Heart left ventricle (tissue), 13 donors: ENCODE data around the gene CNKSR1.

Experiments
- CTCF ChIP-seq, 12 donors: fragments of 200-600 bp; sonication (generic) in 4 of 12; IDR thresholded peaks; one replicate each; pipeline versions ENCODE4 v1.5.0 to v1.8.0; 2018 to 2022; ENCODE audit warnings: antibody characterized with exemption in 12 of 12, mild to moderate bottlenecking in 5 of 12
- POLR2A ChIP-seq, 2 donors: fragments of 450-650 bp; IDR thresholded peaks; one replicate each; pipeline ENCODE4 v1.6.1; 2017; ENCODE audit warnings: antibody characterized with exemption in 2 of 2, mild to moderate bottlenecking in 2 of 2, moderate library complexity in 2 of 2
- donor health status: ischemic (EF 13 %, LVEDD 7.1; RV severe dilation, severe dysfunction).
- donor health status: DM: no; HTN: yes; CAD: no.
- donor health status: DM: no; HTN: no; CAD: no.
- donor health status: ischemic (EF 25% LVEDD 6.9; RV normal size, moderate dysfunction).
- donor health status: ischemic (EF 25% LVEDD 5.7; RV mildly dilated, moderate dysfunction).
- donor health status: ischemic (EF 35%, LVEDD 5.7; RV mildly dilated, moderate dysfunction).
- donor health status: nonischemic (EF 11% LVEDD 7.7; RV severe dilation, severe dysfunction).
- donor health status: DM: yes; HTN: yes; CAD: no.
- donor health status: PGD.
- donor health status: ischemic (EF 29% LVEDD 5.4; RV normal size, mild dysfunction).
- donor health status: nonischemic (EF 23%, LVEDD 6.1; RV moderate dilation, normal function).

GRCh38 chr1:26164036-26164860 lies 13.0 kb upstream of the CNKSR1 start:
- TF ChIP-seq CTCF (IDR thresholded peaks at IDR 0.05) (peak; percentile 19 to 91 (median 70)), POLR2A (IDR thresholded peaks at IDR 0.05) (no peak)
